ENCODE results near the gene ERICH6. TPM values are rescaled to one million over a fixed set of nuclear protein-coding genes. Genes with fewer than 3 reads are reported as not detected.

Gene ERICH6
- total and polyA plus RNA-seq, 9 donors, result 0.09 to 0.53 (median 0.40) TPM; not detected in 3

GRCh38 chr3:150620002-150620689, 83.6 kb downstream of the ERICH6 start:
- peaks cover 6% of the 10 kb centered on the region for H3K36me3 ChIP-seq (ENCODE audit: control insufficient read depth, insufficient read depth, low read length)
- DNase-seq, result no peak
- H3K4me1 ChIP-seq (ENCODE audit: control insufficient read depth, insufficient read depth, low read length), result no peaks in the 10 kb centered on the region
- H3K9me3 ChIP-seq (replicated peaks; ENCODE audit: control insufficient read depth, low read depth, low read length), result no peaks in the 10 kb centered on the region
- WGBS (ENCODE audit: insufficient coverage), result no CpG with 5 or more reads among the region's 7 CpGs
- no peak overlapping the region for H3K4me3 ChIP-seq (ENCODE audit: low read length)
- H3K27ac ChIP-seq (ENCODE audit: low read length), result no peak overlapping the region
- H3K27me3 ChIP-seq (ENCODE audit: control insufficient read depth, insufficient read depth, low read length), result no peaks in the 10 kb centered on the region

GRCh38 chr3:150613709-150614480, 89.8 kb downstream of the ERICH6 start:
- Histone ChIP-seq H3K27ac (ENCODE audit: low read length) (no peak overlapping the region), H3K4me3 (ENCODE audit: low read length) (no peak overlapping the region), H3K9me3 (replicated peaks; ENCODE audit: control insufficient read depth, low read depth, low read length) (no peaks in the 10 kb centered on the region), H3K4me1 (ENCODE audit: control insufficient read depth, insufficient read depth, low read length) (no peaks in the 10 kb centered on the region), H3K27me3 (ENCODE audit: control insufficient read depth, insufficient read depth, low read length) (no peaks in the 10 kb centered on the region), H3K36me3 (ENCODE audit: control insufficient read depth, insufficient read depth, low read length) (peaks cover 14% of the 10 kb centered on the region)
- WGBS (ENCODE audit: insufficient coverage), result no CpG with 5 or more reads among the region's 2 CpGs
- no peak for DNase-seq

- Histone ChIP-seq H3K27ac (ENCODE audit: low read length) (no peak overlapping the region), H3K36me3 (ENCODE audit: control insufficient read depth, insufficient read depth, low read length) (peaks cover 8% of the 10 kb centered on the region), H3K9me3 (replicated peaks; ENCODE audit: control insufficient read depth, low read depth, low read length) (no peaks in the 10 kb centered on the region), H3K4me1 (ENCODE audit: control insufficient read depth, insufficient read depth, low read length) (no peaks in the 10 kb centered on the region), H3K27me3 (ENCODE audit: control insufficient read depth, insufficient read depth, low read length) (no peaks in the 10 kb centered on the region), H3K4me3 (ENCODE audit: low read length) (no peak overlapping the region)
- WGBS (ENCODE audit: insufficient coverage), result no CpG with 5 or more reads among the region's 2 CpGs
- no peak for DNase-seq
Measured at GRCh38 chr3:150613034-150613433, 90.7 kb downstream of the ERICH6 start.

- no CpG with 5 or more reads among the region's 1 CpG for WGBS (ENCODE audit: insufficient coverage)
Measured at GRCh38 chr3:150612494-150612893, 91.2 kb downstream of the ERICH6 start.

GRCh38 chr3:150611666-150612065, 92.1 kb downstream of the ERICH6 start:
- Histone ChIP-seq H3K9me3 (replicated peaks; ENCODE audit: control insufficient read depth, low read depth, low read length) (no peaks in the 10 kb centered on the region), H3K27ac (ENCODE audit: low read length) (no peak overlapping the region), H3K4me3 (ENCODE audit: low read length) (no peak overlapping the region), H3K4me1 (ENCODE audit: control insufficient read depth, insufficient read depth, low read length) (no peaks in the 10 kb centered on the region), H3K27me3 (ENCODE audit: control insufficient read depth, insufficient read depth, low read length) (no peaks in the 10 kb centered on the region), H3K36me3 (ENCODE audit: control insufficient read depth, insufficient read depth, low read length) (peaks cover 11% of the 10 kb centered on the region)
- DNase-seq, result no peak
- 95% methylated on average over 28 of the region's 34 CpGs for WGBS (ENCODE audit: insufficient coverage)

More at GRCh38 chr3:150612494-150612893, 91.2 kb downstream of the ERICH6 start:
- Histone ChIP-seq H3K27me3 (ENCODE audit: control insufficient read depth, insufficient read depth, low read length) (no peaks in the 10 kb centered on the region), H3K9me3 (replicated peaks; ENCODE audit: control insufficient read depth, low read depth, low read length) (no peaks in the 10 kb centered on the region), H3K36me3 (ENCODE audit: control insufficient read depth, insufficient read depth, low read length) (peaks cover 10% of the 10 kb centered on the region), H3K27ac (ENCODE audit: low read length) (no peak overlapping the region), H3K4me1 (ENCODE audit: control insufficient read depth, insufficient read depth, low read length) (no peaks in the 10 kb centered on the region), H3K4me3 (ENCODE audit: low read length) (no peak overlapping the region)
- DNase-seq, result no peak

- Histone ChIP-seq H3K9me3 (replicated peaks; ENCODE audit: control insufficient read depth, low read depth, low read length) (no peaks in the 10 kb centered on the region), H3K4me3 (ENCODE audit: low read length) (no peak overlapping the region), H3K36me3 (ENCODE audit: control insufficient read depth, insufficient read depth, low read length) (peaks cover 13% of the 10 kb centered on the region), H3K4me1 (ENCODE audit: control insufficient read depth, insufficient read depth, low read length) (no peaks in the 10 kb centered on the region), H3K27me3 (ENCODE audit: control insufficient read depth, insufficient read depth, low read length) (no peaks in the 10 kb centered on the region), H3K27ac (ENCODE audit: low read length) (no peak overlapping the region)
- no CpG with 5 or more reads among the region's 1 CpG for WGBS (ENCODE audit: insufficient coverage)
- no peak for DNase-seq
Measured at GRCh38 chr3:150610785-150611184, 92.9 kb downstream of the ERICH6 start.

- H3K9me3 ChIP-seq (replicated peaks; ENCODE audit: control insufficient read depth, low read depth, low read length), result no peaks in the 10 kb centered on the region
- H3K4me1 ChIP-seq (ENCODE audit: control insufficient read depth, insufficient read depth, low read length), result no peaks in the 10 kb centered on the region
- no peak overlapping the region for H3K4me3 ChIP-seq (ENCODE audit: low read length)
- H3K27ac ChIP-seq (ENCODE audit: low read length), result no peak overlapping the region
- WGBS (ENCODE audit: insufficient coverage), result no CpG with 5 or more reads among the region's 1 CpG
- no peaks in the 10 kb centered on the region for H3K27me3 ChIP-seq (ENCODE audit: control insufficient read depth, insufficient read depth, low read length)
- DNase-seq, result no peak
- peaks cover 13% of the 10 kb centered on the region for H3K36me3 ChIP-seq (ENCODE audit: control insufficient read depth, insufficient read depth, low read length)
Measured at GRCh38 chr3:150609988-150610387, 93.7 kb downstream of the ERICH6 start.

Other genes with a start within 250 kb of the ERICH6 start
- 47.7 TPM for gene SERP1, start 157.4 kb downstream of the ERICH6 start, total RNA-seq
- 10 to 100 TPM; 59.0 to 97.1 (median 69.7) TPM for gene SERP1, start 157.4 kb downstream of the ERICH6 start, polyA plus RNA-seq (ENCODE audit: insufficient read depth in 1 of 8, insufficient read length in 8 of 8, low replicate concordance in 1 of 8)
- 123 TPM for gene EIF2A, start 157.1 kb downstream of the ERICH6 start, total RNA-seq
- gene EIF2A, start 157.1 kb downstream of the ERICH6 start, polyA plus RNA-seq (ENCODE audit: insufficient read depth in 1 of 8, insufficient read length in 8 of 8, low replicate concordance in 1 of 8), result 100 to 1,000 TPM; 129 to 162 (median 148) TPM
- 60.4 TPM for gene SELENOT, start 100.6 kb downstream of the ERICH6 start, total RNA-seq
- gene SELENOT, start 100.6 kb downstream of the ERICH6 start, polyA plus RNA-seq (ENCODE audit: insufficient read depth in 1 of 8, insufficient read length in 8 of 8, low replicate concordance in 1 of 8), result 10 to 100 TPM; 46.2 to 55.1 (median 48.7) TPM
- gene SIAH2, start 59.2 kb upstream of the ERICH6 start, total RNA-seq, result 15.9 TPM
- 10 to 100 TPM; 19.1 to 22.1 (median 20.2) TPM for gene SIAH2, start 59.2 kb upstream of the ERICH6 start, polyA plus RNA-seq (ENCODE audit: insufficient read depth in 1 of 8, insufficient read length in 8 of 8, low replicate concordance in 1 of 8)
- gene MINDY4B, start 201.5 kb upstream of the ERICH6 start, total RNA-seq, result 3.4 TPM
- 1 to 10 TPM in 6 of 8 donors, under 1 TPM in 2; 0.47 to 4.8 (median 1.4) TPM for gene MINDY4B, start 201.5 kb upstream of the ERICH6 start, polyA plus RNA-seq (ENCODE audit: insufficient read depth in 1 of 8, insufficient read length in 8 of 8, low replicate concordance in 1 of 8)